Chondrocyte (in vitro differentiated cells): ENCODE results near the gene TULP3. TPM values are rescaled to one million over a fixed set of nuclear protein-coding genes. Genes with fewer than 3 reads are reported as not detected.
A peak's percentile ranks its signal among the peaks of the same experiment; 100 is the strongest.

Source experiments
- DNase-seq: peaks from one replicate; pipeline ENCODE4 v3.0.0; 2021; ENCODE audit warnings: mixed read lengths, low spot score
- H3K27ac Mint-ChIP-seq: one replicate; pipeline ENCODE4 v1.8.0; 2021; ENCODE audit warnings: mild to moderate bottlenecking, moderate library complexity, mixed read lengths; ENCODE audit not compliant: unreplicated experiment
- H3K27me3 Mint-ChIP-seq: 2 replicates; pipeline ENCODE4 v1.8.0; 2021; ENCODE audit warnings: low read depth, mixed read lengths
- H3K36me3 Mint-ChIP-seq: 2 replicates; pipeline ENCODE4 v1.8.0; 2021; ENCODE audit warnings: low read depth, mixed read lengths
- H3K4me1 Mint-ChIP-seq: 2 replicates; pipeline ENCODE4 v1.8.0; 2021; ENCODE audit warnings: low read depth, mild to moderate bottlenecking, mixed read lengths
- H3K4me3 Mint-ChIP-seq: one replicate; pipeline ENCODE4 v1.8.0; 2021; ENCODE audit warnings: mild to moderate bottlenecking, moderate library complexity, mixed read lengths; ENCODE audit not compliant: unreplicated experiment
- H3K9me3 Mint-ChIP-seq: 2 replicates; pipeline ENCODE4 v1.8.0; 2021; ENCODE audit warnings: low read depth, mixed read lengths
- long read RNA-seq: library from polyadenylated mRNA; stranded (forward); transcript quantifications from one replicate; pipeline ENCODE4 v2.0.0, GENCODE V29; 2021
- total RNA-seq: library from RNA; stranded (reverse); gene quantifications from 3 replicates; pipeline ENCODE4 v1.2.1, GENCODE V29; 2021
- TF ChIP-seq, protein P1 (sequence below): fragments of 200-600 bp; sonication (generic); IDR thresholded peaks from 2 replicates; pipeline ENCODE4 v1.5.0; 2021; ENCODE audit warnings: antibody characterized with exemption, mild to moderate bottlenecking, moderate library complexity

Gene TULP3, protein sequence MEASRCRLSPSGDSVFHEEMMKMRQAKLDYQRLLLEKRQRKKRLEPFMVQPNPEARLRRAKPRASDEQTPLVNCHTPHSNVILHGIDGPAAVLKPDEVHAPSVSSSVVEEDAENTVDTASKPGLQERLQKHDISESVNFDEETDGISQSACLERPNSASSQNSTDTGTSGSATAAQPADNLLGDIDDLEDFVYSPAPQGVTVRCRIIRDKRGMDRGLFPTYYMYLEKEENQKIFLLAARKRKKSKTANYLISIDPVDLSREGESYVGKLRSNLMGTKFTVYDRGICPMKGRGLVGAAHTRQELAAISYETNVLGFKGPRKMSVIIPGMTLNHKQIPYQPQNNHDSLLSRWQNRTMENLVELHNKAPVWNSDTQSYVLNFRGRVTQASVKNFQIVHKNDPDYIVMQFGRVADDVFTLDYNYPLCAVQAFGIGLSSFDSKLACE
- 27.1 to 30.7 TPM (median 30.6 TPM) in 3 replicates for total RNA-seq
- long read RNA-seq, transcript TULP3-202 (11 exons, 3,076 nt): major isoform, 40 of 64 reads
- long read RNA-seq, partial matches to known transcripts: 2 of 64 reads
- long read RNA-seq, other reads (novel, unspliced or antisense): 22 of 64 reads

DNA sequence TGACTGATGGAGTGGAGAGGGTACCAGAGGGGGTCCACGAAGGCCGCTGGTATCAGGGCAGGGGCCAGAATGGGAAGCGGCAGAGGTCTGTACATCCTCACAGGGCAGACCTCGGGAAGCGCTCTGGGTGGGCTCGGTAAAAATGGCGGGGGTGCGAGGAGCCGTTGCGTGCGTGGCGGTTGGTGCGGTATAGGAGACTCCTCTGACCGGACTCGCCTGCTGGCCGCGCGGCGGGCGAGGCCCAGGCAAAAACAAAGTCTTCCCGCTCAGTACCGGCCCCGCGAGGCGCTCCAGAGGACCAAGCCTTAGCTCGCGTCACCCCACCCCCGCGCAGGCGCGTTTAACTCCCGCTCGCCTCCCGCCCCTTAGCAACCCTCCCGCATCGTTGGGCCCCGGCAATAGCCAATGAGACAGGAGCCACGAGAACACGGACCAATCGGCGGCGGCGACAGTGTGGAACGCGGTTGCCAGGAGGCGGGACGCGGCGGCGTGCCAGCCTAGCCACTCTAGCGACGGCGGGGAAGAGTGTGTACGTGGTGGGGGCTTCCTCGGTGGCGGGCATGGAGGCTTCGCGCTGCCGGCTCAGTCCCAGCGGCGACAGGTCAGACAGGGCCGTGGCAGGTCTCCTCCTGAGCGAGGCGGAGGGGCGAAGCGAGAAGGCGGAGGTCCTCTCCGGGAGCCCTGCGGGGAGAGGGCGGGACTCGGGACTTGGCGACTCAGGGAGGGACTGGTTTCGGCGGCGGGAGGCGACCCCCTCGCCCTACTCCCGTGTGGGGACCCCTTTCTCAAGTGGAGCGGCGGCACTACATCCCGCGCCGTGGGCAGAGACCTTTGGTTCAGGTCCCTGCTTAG lies at the start of gene TULP3:
Gene TULP3, plus strand, starts transcription at position 504 of the 852 bp plus-strand sequence. Its CDS starts 57 bp downstream, at position 561.
- no peaks in the 10 kb centered on the region for H3K27me3 Mint-ChIP-seq
- peaks cover 5% of the 10 kb centered on the region for H3K36me3 Mint-ChIP-seq
- TF ChIP-seq, protein P1, sequence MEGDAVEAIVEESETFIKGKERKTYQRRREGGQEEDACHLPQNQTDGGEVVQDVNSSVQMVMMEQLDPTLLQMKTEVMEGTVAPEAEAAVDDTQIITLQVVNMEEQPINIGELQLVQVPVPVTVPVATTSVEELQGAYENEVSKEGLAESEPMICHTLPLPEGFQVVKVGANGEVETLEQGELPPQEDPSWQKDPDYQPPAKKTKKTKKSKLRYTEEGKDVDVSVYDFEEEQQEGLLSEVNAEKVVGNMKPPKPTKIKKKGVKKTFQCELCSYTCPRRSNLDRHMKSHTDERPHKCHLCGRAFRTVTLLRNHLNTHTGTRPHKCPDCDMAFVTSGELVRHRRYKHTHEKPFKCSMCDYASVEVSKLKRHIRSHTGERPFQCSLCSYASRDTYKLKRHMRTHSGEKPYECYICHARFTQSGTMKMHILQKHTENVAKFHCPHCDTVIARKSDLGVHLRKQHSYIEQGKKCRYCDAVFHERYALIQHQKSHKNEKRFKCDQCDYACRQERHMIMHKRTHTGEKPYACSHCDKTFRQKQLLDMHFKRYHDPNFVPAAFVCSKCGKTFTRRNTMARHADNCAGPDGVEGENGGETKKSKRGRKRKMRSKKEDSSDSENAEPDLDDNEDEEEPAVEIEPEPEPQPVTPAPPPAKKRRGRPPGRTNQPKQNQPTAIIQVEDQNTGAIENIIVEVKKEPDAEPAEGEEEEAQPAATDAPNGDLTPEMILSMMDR: no peak
- DNase-seq: peak; percentile 100
- peak within 1 kb of the TSS; percentile 96 for H3K4me3 Mint-ChIP-seq
- peak within 1 kb of the TSS; percentile 99 for H3K27ac Mint-ChIP-seq
- peaks cover 42% of the 10 kb centered on the region for H3K4me1 Mint-ChIP-seq
- no peaks in the 10 kb centered on the region for H3K9me3 Mint-ChIP-seq

DNA sequence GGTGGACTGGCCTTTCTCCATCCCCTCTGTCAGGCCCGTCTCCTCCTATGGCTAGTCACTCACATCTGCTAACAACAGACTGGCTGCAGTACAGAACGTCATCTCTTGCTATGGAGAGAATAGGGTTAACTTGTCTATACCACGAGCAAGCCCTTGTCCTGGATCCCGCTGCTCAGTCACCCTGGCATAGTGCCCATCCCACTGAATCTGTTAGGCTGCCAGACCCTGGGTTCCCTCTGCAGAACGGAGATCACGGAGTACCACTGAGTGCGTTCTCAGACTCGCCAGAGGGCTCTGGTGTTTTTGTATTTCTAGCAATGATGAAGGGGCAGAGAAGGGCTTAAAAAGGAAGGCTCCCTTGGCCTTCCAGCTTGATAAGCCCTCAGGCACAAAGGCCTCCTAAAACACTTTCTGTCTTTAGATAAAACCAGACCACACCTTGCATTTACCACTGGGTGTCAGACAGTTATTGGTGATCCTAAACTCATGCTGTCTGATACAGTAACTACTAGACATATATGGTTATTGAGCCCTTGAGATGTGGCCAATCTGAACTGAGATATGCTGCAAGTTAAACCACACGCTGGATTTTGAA lies 49.5 kb upstream of the TULP3 start:
- DNase-seq: no peak
- no peak overlapping the region for H3K4me3 Mint-ChIP-seq
- no peaks in the 10 kb centered on the region for H3K9me3 Mint-ChIP-seq
- no peak overlapping the region for H3K27ac Mint-ChIP-seq
- H3K36me3 Mint-ChIP-seq: no peaks in the 10 kb centered on the region
- TF ChIP-seq, protein P1: no peak
- no peaks in the 10 kb centered on the region for H3K27me3 Mint-ChIP-seq
- H3K4me1 Mint-ChIP-seq: peaks cover 30% of the 10 kb centered on the region

DNA sequence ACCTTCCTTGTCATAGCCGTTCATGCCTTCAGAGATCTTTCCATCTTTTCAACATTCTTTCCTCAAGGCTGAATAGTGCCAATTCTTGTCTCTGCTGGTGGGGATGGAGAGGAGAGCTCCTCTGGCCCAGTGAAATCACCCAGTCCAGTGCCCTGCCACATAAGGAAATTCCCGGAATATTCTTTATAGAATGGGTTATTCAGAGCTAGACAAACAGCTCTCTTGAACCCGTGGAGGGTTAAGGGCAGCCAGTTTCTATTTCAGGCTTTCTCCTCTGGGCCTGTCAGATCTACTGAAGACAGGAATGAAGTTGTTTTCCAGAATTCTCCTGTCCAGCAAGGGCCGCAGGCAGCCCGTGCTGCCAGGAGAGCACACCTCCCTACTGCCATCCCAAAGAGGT lies 47.7 kb upstream of the TULP3 start:
- no peak for DNase-seq
- TF ChIP-seq, protein P1: no peak
- Mint-ChIP-seq H3K9me3 (no peaks in the 10 kb centered on the region), H3K27me3 (no peaks in the 10 kb centered on the region), H3K27ac (peak overlapping the region; percentile 49), H3K36me3 (no peaks in the 10 kb centered on the region), H3K4me3 (no peak overlapping the region), H3K4me1 (peaks cover 34% of the 10 kb centered on the region)

DNA sequence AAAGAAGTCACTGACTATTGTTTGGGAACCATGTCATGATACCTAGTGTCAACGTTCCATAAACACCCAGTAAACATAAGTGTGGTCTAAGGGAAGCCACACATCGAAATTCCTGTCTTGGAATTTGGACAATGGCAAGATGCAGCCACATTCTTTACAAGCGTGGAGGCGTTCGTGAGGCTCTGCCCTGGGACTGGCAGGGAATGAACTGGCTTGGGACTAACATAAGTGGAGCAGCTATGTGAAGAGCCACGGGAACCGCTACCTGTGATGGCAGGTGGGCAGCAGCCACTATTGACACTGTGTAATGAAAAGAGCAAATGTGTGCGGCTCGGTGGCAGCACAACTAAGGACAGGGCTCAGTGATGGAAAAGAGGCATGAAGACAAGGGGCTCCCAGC lies 45.9 kb upstream of the TULP3 start:
- Mint-ChIP-seq H3K4me1 (peaks cover 40% of the 10 kb centered on the region), H3K27me3 (no peaks in the 10 kb centered on the region), H3K9me3 (no peaks in the 10 kb centered on the region), H3K36me3 (no peaks in the 10 kb centered on the region), H3K27ac (peak overlapping the region; percentile 39), H3K4me3 (no peak overlapping the region)
- no peak for DNase-seq
- TF ChIP-seq, protein P1: no peak

DNA sequence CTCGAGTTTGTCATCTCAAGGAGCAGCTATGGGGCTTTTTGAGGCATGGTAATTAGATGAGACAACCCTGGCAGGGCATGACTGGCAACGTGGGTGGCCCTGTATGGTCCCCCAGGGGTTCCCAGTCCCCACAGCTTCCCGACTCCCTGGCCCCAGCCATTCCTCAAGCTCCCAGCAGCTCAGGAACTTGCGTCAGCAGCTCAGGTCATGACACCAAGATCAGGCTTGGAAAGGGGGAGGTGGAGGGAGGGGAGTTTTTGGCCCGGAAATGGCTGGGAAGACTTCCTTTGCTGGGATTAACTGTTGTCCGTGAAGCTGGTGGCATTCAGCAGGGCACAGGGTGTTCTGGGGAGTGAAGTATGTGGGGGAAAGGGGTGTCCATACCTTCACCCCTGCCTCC lies 45.4 kb upstream of the TULP3 start:
- DNase-seq: no peak

More for the DNA sequence above, 45.4 kb upstream of the TULP3 start:
- no peak overlapping the region for H3K4me3 Mint-ChIP-seq
- no peaks in the 10 kb centered on the region for H3K36me3 Mint-ChIP-seq
- no peaks in the 10 kb centered on the region for H3K9me3 Mint-ChIP-seq
- no peaks in the 10 kb centered on the region for H3K27me3 Mint-ChIP-seq
- H3K4me1 Mint-ChIP-seq: peaks cover 44% of the 10 kb centered on the region
- peak overlapping the region; percentile 57 for H3K27ac Mint-ChIP-seq
- TF ChIP-seq, protein P1: no peak
